ENCODE data around the gene SNTG2. TPM values are rescaled to one million over a fixed set of nuclear protein-coding genes. Genes with fewer than 3 reads are reported as not detected.
A peak's percentile ranks its signal among the peaks of the same experiment; 100 is the strongest.

Gene SNTG2
- total RNA-seq, 1 experiment from 2014 or later: 20.5 TPM

GRCh38 chr2:1348789-1349188, 398.1 kb downstream of the SNTG2 start (continued):
- TF ChIP-seq ZMAT4 (CRISPR knock-in tag; IDR thresholded peaks at IDR 0.05) (no peak), USF2 (CRISPR knock-in tag; IDR thresholded peaks at IDR 0.05) (no peak), CDX4 (CRISPR knock-in tag; IDR thresholded peaks at IDR 0.05; ENCODE audit: borderline replicate concordance) (no peak), NR2C2 (CRISPR knock-in tag; IDR thresholded peaks at IDR 0.05) (no peak), ZNF512 (CRISPR knock-in tag; IDR thresholded peaks at IDR 0.05; ENCODE audit: borderline replicate concordance) (no peak)

- H3K27me3 Mint-ChIP-seq (ENCODE audit: low read depth): peaks cover 6% of the 10 kb centered on the region
- TF ChIP-seq MLX (CRISPR knock-in tag; IDR thresholded peaks at IDR 0.05) (no peak), ELF4 (CRISPR knock-in tag; IDR thresholded peaks at IDR 0.05; ENCODE audit: low read depth) (no peak), CDX4 (CRISPR knock-in tag; IDR thresholded peaks at IDR 0.05; ENCODE audit: borderline replicate concordance) (no peak), MXD4 (CRISPR knock-in tag; IDR thresholded peaks at IDR 0.05; ENCODE audit: borderline replicate concordance) (no peak), GABPB1 (CRISPR knock-in tag; IDR thresholded peaks at IDR 0.05) (no peak), CBFB (CRISPR knock-in tag; IDR thresholded peaks at IDR 0.05; ENCODE audit: low read depth) (no peak), TCF7 (CRISPR knock-in tag; IDR thresholded peaks at IDR 0.05; ENCODE audit: low read depth) (no peak), ZMAT4 (CRISPR knock-in tag; IDR thresholded peaks at IDR 0.05) (no peak)
- POLR2A ChIA-PET: interaction anchor here (0.6 kb wide), 1 partner anchor 20 kb away, joined by 3 read pairs; no protein-coding TSS in a partner anchor
- H3K9me3 Mint-ChIP-seq: peaks cover 23% of the 10 kb centered on the region
- peaks cover 15% of the 10 kb centered on the region for H3K36me3 Mint-ChIP-seq
- CTCF ChIA-PET: interaction anchor here (0.6 kb wide), 1 partner anchor 83 kb away, joined by 3 read pairs; no protein-coding TSS in a partner anchor
- DNase-seq (ENCODE audit: low spot score) (no peak), ATAC-seq (0 out of 2 replicates have a peak, but pooled peaks have one; percentile 43)
- H3K4me3 Mint-ChIP-seq: no peak overlapping the region
- peaks cover 6% of the 10 kb centered on the region for H3K4me1 Mint-ChIP-seq
- no peak overlapping the region for H3K27ac Mint-ChIP-seq
These were observed 399.5 kb downstream of the SNTG2 start for GRCh38 chr2:1350111-1350510.

- TF ChIP-seq MYBL2 (CRISPR knock-in tag; IDR thresholded peaks at IDR 0.05): no peak
- no peak for TF ChIP-seq KAT7 (CRISPR knock-in tag; IDR thresholded peaks at IDR 0.05; ENCODE audit: borderline replicate concordance)
- no peak for TF ChIP-seq ZMAT4 (CRISPR knock-in tag; IDR thresholded peaks at IDR 0.05)
- no peak for TF ChIP-seq JAZF1 (CRISPR knock-in tag; IDR thresholded peaks at IDR 0.05)
- TF ChIP-seq MLX (CRISPR knock-in tag; IDR thresholded peaks at IDR 0.05): no peak
- no peak for ATAC-seq
These were observed 402.5 kb downstream of the SNTG2 start for GRCh38 chr2:1353124-1353523.

More at GRCh38 chr2:1353124-1353523, 402.5 kb downstream of the SNTG2 start:
- H3K4me1 Mint-ChIP-seq: peaks cover 6% of the 10 kb centered on the region
- H3K9me3 Mint-ChIP-seq: peaks cover 16% of the 10 kb centered on the region
- H3K27ac Mint-ChIP-seq: no peak overlapping the region
- H3K4me3 Mint-ChIP-seq: no peak overlapping the region
- CTCF ChIA-PET: no interaction called here
- peaks cover 10% of the 10 kb centered on the region for H3K27me3 Mint-ChIP-seq (ENCODE audit: low read depth)
- H3K36me3 Mint-ChIP-seq: peaks cover 12% of the 10 kb centered on the region
- DNase-seq (ENCODE audit: low spot score): no peak
- POLR2A ChIA-PET: no interaction called here
